Activated naive CD8-positive, alpha-beta T cell treated with anti-CD3 and anti-CD28 coated beads, Interleukin-2, amount 10 ng/mL, durations not matched to agents 7 days and 5 days (primary cell): ENCODE measurements around the gene PAQR5. TPM values are rescaled to one million over a fixed set of nuclear protein-coding genes. Genes with fewer than 3 reads are reported as not detected.

Experiments
- ATAC-seq: fragments of 150-1000 bp; cut with Tn5 transposase; one replicate; pipeline ENCODE4 v1.10.0; 2021; ENCODE audit warnings: low read depth, moderate library complexity
- POLR2A ChIA-PET: fragments of 350-600 bp; sonication (Branson Sonifier 250); formaldehyde crosslinking; loops from one replicate; lab custom pipeline; 2021; ENCODE audit warnings: antibody characterized with exemption; lab: Charles Lee
- DNase-seq: peaks from one replicate; pipeline ENCODE4 v3.0.0; 2021
- H3K27ac Mint-ChIP-seq: one replicate; pipeline ENCODE4 v1.8.0; 2022; ENCODE audit warnings: mild to moderate bottlenecking, mixed read lengths
- H3K27me3 Mint-ChIP-seq: one replicate; pipeline ENCODE4 v1.8.0; 2022; ENCODE audit warnings: mild to moderate bottlenecking, moderate library complexity, mixed read lengths
- H3K36me3 Mint-ChIP-seq: one replicate; pipeline ENCODE4 v1.8.0; 2021; ENCODE audit warnings: mild to moderate bottlenecking, mixed read lengths
- H3K4me1 Mint-ChIP-seq: one replicate; pipeline ENCODE4 v1.8.0; 2021; ENCODE audit warnings: mixed read lengths
- H3K4me3 Mint-ChIP-seq: one replicate; pipeline ENCODE4 v1.8.0; 2022; ENCODE audit warnings: mild to moderate bottlenecking, moderate library complexity, mixed read lengths
- H3K9me3 Mint-ChIP-seq: one replicate; pipeline ENCODE4 v1.8.0; 2021; ENCODE audit warnings: mixed read lengths
- total RNA-seq, 2 experiments: library from RNA; stranded (reverse); gene quantifications; one replicate each; pipeline ENCODE4 v1.2.3, GENCODE V29; 2021

The PAQR5 gene
- total RNA-seq, 2 experiments from 2014 or later = not detected

DNA sequence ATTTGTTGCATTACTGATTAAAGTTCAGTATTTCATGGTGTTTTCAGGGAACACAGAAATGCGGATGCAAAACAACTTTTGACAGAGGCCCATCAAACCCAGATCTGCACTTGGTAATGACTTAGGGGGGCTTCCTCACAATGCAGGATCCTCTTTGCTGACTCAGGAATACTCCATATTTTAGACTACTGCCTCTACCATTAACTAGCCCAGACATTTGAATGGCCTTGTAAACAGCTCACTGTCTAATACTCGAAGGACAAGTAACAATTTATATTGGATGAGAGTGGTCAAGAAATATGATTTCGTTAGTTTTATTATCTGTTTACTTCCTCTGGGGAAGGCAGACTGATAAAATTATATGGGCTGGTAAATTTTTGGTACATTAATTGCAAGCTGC, 106.4 kb downstream of the PAQR5 start:
- no peak for ATAC-seq
- Mint-ChIP-seq H3K36me3 (no peaks in the 10 kb centered on the region), H3K4me3 (no peak overlapping the region), H3K27ac (no peak overlapping the region), H3K4me1 (peaks cover 4% of the 10 kb centered on the region), H3K9me3 (no peaks in the 10 kb centered on the region), H3K27me3 (peaks cover 21% of the 10 kb centered on the region)
- no peak for DNase-seq
- POLR2A ChIA-PET = no interaction called here

- Mint-ChIP-seq H3K27ac (no peak overlapping the region), H3K4me1 (no peaks in the 10 kb centered on the region), H3K9me3 (no peaks in the 10 kb centered on the region), H3K27me3 (peaks cover 25% of the 10 kb centered on the region), H3K36me3 (no peaks in the 10 kb centered on the region), H3K4me3 (no peak overlapping the region)
- POLR2A ChIA-PET = no interaction called here
- ATAC-seq (no peak), DNase-seq (no peak)
Measured at GRCh38 chr15:69407719-69408400, 109.1 kb downstream of the PAQR5 start.

DNA sequence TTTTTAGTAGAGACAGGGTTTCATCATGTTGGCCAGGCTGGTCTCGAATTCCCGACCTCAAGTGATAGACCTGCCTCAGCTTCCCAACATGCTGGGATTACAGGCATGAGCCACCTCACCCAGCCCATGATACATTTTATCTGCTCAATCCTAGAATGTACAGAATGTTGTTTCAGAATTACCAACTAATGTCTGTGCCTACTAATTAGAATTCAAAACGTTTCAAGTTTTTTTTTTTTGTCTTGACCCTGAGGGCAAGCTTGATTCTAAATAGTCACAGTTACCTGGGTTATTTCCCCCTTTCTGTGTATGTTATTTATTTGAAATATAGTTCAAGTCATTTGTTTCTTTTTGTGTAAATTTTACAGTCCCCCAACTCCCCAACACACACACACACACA, 110.1 kb downstream of the PAQR5 start:
- POLR2A ChIA-PET = no interaction called here
- DNase-seq (no peak), ATAC-seq (no peak)
- no peaks in the 10 kb centered on the region for H3K9me3 Mint-ChIP-seq
- peaks cover 25% of the 10 kb centered on the region for H3K27me3 Mint-ChIP-seq
- H3K27ac Mint-ChIP-seq = no peak overlapping the region
- no peaks in the 10 kb centered on the region for H3K36me3 Mint-ChIP-seq
- H3K4me1 Mint-ChIP-seq = peaks cover 8% of the 10 kb centered on the region
- H3K4me3 Mint-ChIP-seq = no peak overlapping the region

GRCh38 chr15:69410248-69410874, 111.6 kb downstream of the PAQR5 start:
- ATAC-seq (no peak), DNase-seq (no peak)
- peaks cover 3% of the 10 kb centered on the region for H3K36me3 Mint-ChIP-seq
- POLR2A ChIA-PET = no interaction called here
- H3K9me3 Mint-ChIP-seq = no peaks in the 10 kb centered on the region
- no peak overlapping the region for H3K27ac Mint-ChIP-seq
- H3K4me3 Mint-ChIP-seq = no peak overlapping the region
- H3K4me1 Mint-ChIP-seq = peaks cover 12% of the 10 kb centered on the region
- peaks cover 13% of the 10 kb centered on the region for H3K27me3 Mint-ChIP-seq

GRCh38 chr15:69412274-69412673, 113.6 kb downstream of the PAQR5 start:
- Mint-ChIP-seq H3K4me3 (no peak overlapping the region), H3K36me3 (peaks cover 7% of the 10 kb centered on the region), H3K27me3 (peaks cover 7% of the 10 kb centered on the region), H3K4me1 (peaks cover 20% of the 10 kb centered on the region), H3K27ac (no peak overlapping the region), H3K9me3 (no peaks in the 10 kb centered on the region)
- no peak for DNase-seq
- POLR2A ChIA-PET = interaction anchor here (0.9 to 4.1 kb wide), 3 partner anchors 37 to 40 kb away, joined by 3 to 52 read pairs (median 5); partner anchors contain the start of gene RPLP1
- no peak for ATAC-seq

GRCh38 chr15:69412701-69413100, 114.0 kb downstream of the PAQR5 start:
- peaks cover 6% of the 10 kb centered on the region for H3K27me3 Mint-ChIP-seq
- H3K9me3 Mint-ChIP-seq = no peaks in the 10 kb centered on the region
- ATAC-seq = no peak
- POLR2A ChIA-PET = interaction anchor here (0.9 to 4.1 kb wide), 2 partner anchors 36 to 40 kb away, joined by 3 to 52 read pairs; partner anchors contain the start of gene RPLP1
- no peak overlapping the region for H3K27ac Mint-ChIP-seq
- H3K4me1 Mint-ChIP-seq = peaks cover 24% of the 10 kb centered on the region
- no peak for DNase-seq
- H3K36me3 Mint-ChIP-seq = peaks cover 11% of the 10 kb centered on the region
- H3K4me3 Mint-ChIP-seq = no peak overlapping the region

GRCh38 chr15:69413822-69414700, 115.3 kb downstream of the PAQR5 start, which contains the start of gene KIF23:
Gene KIF23, plus strand, starts transcription at chr15:69414349. Its CDS starts 117 bp downstream, at chr15:69414466.
- peaks cover 4% of the 10 kb centered on the region for H3K27me3 Mint-ChIP-seq
- H3K4me3 Mint-ChIP-seq = peak within 1 kb of the TSS; percentile 92
- H3K36me3 Mint-ChIP-seq = peaks cover 23% of the 10 kb centered on the region
- DNase-seq = peak; percentile 92
- POLR2A ChIA-PET = interaction anchor here (1.0 to 4.1 kb wide), 4 partner anchors 18 to 44 kb away, joined by 3 to 52 read pairs (median 4); partner anchors contain the start of gene RPLP1
- peaks cover 30% of the 10 kb centered on the region for H3K4me1 Mint-ChIP-seq
- H3K9me3 Mint-ChIP-seq = no peaks in the 10 kb centered on the region
- ATAC-seq = peak; percentile 96
- peak within 1 kb of the TSS; percentile 85 for H3K27ac Mint-ChIP-seq

GRCh38 chr15:69414701-69415167, 116.0 kb downstream of the PAQR5 start:
- H3K27me3 Mint-ChIP-seq = peaks cover 4% of the 10 kb centered on the region
- peak overlapping the region; percentile 72 for H3K27ac Mint-ChIP-seq
- H3K4me1 Mint-ChIP-seq = peaks cover 36% of the 10 kb centered on the region
- ATAC-seq = peak; percentile 26
- H3K36me3 Mint-ChIP-seq = peaks cover 30% of the 10 kb centered on the region
- no peaks in the 10 kb centered on the region for H3K9me3 Mint-ChIP-seq
- DNase-seq = no peak
- H3K4me3 Mint-ChIP-seq = peak overlapping the region; percentile 92
- POLR2A ChIA-PET = interaction anchor here (1.0 to 4.1 kb wide), 4 partner anchors 17 to 43 kb away, joined by 3 to 52 read pairs (median 4); partner anchors contain the start of gene RPLP1

- ATAC-seq (no peak), DNase-seq (no peak)
- Mint-ChIP-seq H3K4me3 (peak overlapping the region; percentile 92), H3K27ac (no peak overlapping the region), H3K9me3 (no peaks in the 10 kb centered on the region), H3K4me1 (peaks cover 36% of the 10 kb centered on the region), H3K36me3 (peaks cover 34% of the 10 kb centered on the region), H3K27me3 (peaks cover 4% of the 10 kb centered on the region)
- POLR2A ChIA-PET = interaction anchor here (4.1 kb wide), 1 partner anchor 37 kb away, joined by 52 read pairs; the partner anchor contains the start of gene RPLP1
Measured at GRCh38 chr15:69415381-69415780, 116.7 kb downstream of the PAQR5 start.

GRCh38 chr15:69417581-69417980, 118.9 kb downstream of the PAQR5 start:
- no peak overlapping the region for H3K4me3 Mint-ChIP-seq
- no peaks in the 10 kb centered on the region for H3K9me3 Mint-ChIP-seq
- H3K36me3 Mint-ChIP-seq = peaks cover 43% of the 10 kb centered on the region

DNA sequence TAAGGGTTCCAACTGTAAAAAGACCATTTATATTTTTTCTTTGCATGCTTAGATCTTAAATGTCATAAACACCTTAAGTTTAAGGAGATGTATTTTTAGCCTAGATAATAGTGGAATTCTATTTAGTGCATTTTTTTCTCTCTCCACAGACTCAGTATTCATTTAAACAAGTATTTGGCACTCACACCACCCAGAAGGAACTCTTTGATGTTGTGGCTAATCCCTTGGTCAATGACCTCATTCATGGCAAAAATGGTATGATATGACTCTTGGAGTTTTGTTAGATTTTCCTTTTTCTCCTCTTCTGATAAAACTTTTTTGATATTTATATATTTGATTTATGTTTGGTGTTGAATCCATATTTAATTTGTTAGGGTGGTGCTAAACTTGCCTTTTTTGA, 122.8 kb downstream of the PAQR5 start:
- no peaks in the 10 kb centered on the region for H3K9me3 Mint-ChIP-seq
- DNase-seq (no peak), ATAC-seq (no peak)
- POLR2A ChIA-PET = no interaction called here
- peaks cover 18% of the 10 kb centered on the region for H3K4me1 Mint-ChIP-seq
- peaks cover 54% of the 10 kb centered on the region for H3K36me3 Mint-ChIP-seq
- no peaks in the 10 kb centered on the region for H3K27me3 Mint-ChIP-seq
- no peak overlapping the region for H3K27ac Mint-ChIP-seq
- H3K4me3 Mint-ChIP-seq = no peak overlapping the region

More at GRCh38 chr15:69417581-69417980, 118.9 kb downstream of the PAQR5 start:
- DNase-seq (no peak), ATAC-seq (no peak)
- H3K27ac Mint-ChIP-seq = no peak overlapping the region
- peaks cover 36% of the 10 kb centered on the region for H3K4me1 Mint-ChIP-seq
- POLR2A ChIA-PET = interaction anchor here (4.5 kb wide), 1 partner anchor 35 kb away, joined by 19 read pairs; the partner anchor contains the start of gene RPLP1
- no peaks in the 10 kb centered on the region for H3K27me3 Mint-ChIP-seq

DNA sequence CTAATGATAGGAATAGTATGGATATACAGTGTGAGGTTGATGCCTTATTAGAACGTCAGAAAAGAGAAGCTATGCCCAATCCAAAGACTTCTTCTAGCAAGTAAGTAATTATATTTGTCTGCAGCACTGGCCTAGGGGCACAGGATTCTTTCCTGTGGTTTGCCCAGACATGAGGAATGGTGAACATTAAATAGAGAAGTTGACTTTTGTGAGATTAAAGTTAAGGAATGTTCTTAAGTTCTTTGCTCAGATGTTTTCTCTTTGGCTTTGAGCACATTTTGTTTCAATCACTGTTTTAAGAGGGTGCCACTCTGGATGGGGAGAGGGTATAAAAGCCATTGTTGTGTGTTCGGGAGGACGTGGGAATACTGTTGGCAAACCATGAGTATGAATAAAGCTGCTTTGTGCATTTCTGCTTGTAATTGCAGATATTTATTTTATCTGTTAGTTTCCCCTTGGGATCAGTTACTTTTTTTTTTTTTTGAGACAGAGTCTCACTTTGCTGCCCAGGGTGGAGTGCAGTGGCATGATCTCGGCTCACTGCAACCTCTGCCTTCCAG, 123.7 kb downstream of the PAQR5 start:
- Mint-ChIP-seq H3K27me3 (no peaks in the 10 kb centered on the region), H3K36me3 (peaks cover 54% of the 10 kb centered on the region), H3K4me1 (peaks cover 14% of the 10 kb centered on the region), H3K4me3 (no peak overlapping the region), H3K9me3 (no peaks in the 10 kb centered on the region), H3K27ac (no peak overlapping the region)
- DNase-seq (no peak), ATAC-seq (no peak)
- POLR2A ChIA-PET = no interaction called here
